ENCODE results near the gene JAKMIP3. TPM values are rescaled to one million over a fixed set of nuclear protein-coding genes. Genes with fewer than 3 reads are reported as not detected.

The JAKMIP3 gene
- total RNA-seq, 4 donors from 2014 or later: 0.32 to 1.1 (median 0.51) TPM

DNA sequence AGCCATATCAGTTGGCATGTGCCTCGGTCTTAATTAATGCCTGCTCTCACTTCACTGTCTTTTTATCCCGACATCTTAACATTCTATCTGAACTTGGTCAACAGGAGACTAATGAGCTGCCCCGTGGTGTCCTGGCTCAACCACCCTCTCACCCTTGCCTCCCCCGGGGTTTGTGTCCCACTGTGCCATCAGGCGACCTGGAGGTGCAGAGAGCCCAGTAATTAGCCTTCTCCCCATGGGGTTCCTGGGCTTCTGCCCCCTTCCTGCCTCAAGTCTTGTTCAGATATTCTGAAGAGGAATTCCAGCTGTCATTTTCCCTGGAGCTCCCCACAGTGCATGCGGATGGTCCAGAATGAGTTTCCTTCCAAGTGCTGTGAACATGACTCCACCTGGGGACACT is 10.1 kb upstream of the JAKMIP3 start:
- intact Hi-C loops (cut with DNase I; ENCODE audit: low total_unique reads): no loop called here
- DNase-seq (ENCODE audit: low spot score in 2 of 2): no peak
- no peak overlapping the region for H3K4me3 ChIP-seq (ENCODE audit: low read depth, poor library complexity, severe bottlenecking)
- no peak for TF ChIP-seq POLR2A (IDR thresholded peaks at IDR 0.05)
- TF ChIP-seq, protein P1, sequence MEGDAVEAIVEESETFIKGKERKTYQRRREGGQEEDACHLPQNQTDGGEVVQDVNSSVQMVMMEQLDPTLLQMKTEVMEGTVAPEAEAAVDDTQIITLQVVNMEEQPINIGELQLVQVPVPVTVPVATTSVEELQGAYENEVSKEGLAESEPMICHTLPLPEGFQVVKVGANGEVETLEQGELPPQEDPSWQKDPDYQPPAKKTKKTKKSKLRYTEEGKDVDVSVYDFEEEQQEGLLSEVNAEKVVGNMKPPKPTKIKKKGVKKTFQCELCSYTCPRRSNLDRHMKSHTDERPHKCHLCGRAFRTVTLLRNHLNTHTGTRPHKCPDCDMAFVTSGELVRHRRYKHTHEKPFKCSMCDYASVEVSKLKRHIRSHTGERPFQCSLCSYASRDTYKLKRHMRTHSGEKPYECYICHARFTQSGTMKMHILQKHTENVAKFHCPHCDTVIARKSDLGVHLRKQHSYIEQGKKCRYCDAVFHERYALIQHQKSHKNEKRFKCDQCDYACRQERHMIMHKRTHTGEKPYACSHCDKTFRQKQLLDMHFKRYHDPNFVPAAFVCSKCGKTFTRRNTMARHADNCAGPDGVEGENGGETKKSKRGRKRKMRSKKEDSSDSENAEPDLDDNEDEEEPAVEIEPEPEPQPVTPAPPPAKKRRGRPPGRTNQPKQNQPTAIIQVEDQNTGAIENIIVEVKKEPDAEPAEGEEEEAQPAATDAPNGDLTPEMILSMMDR (IDR thresholded peaks at IDR 0.05): no peak
- WGBS, 2 donors: 74 to 77% methylated on average over 6 of the region's 6 CpGs

DNA sequence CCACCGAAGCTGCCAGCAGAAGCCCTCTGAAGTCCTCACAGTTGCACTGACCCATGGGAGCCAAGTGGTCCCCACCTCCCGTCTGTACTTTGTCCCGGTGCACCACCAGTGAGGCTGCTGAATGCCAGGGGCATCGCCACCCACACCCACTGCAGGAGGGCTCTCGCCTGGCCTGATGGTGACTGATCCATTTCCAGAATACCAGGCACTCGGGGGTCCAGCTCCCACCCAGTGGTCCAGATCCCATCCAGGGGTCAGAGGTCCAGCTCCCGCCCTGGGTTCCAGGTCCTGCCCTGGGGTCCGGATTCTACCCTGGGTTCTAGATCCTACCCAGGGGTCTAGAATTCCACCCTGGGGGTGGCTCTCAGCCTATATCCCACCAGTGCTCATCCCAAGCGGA is 9.1 kb upstream of the JAKMIP3 start:
- H3K4me3 ChIP-seq (ENCODE audit: low read depth, poor library complexity, severe bottlenecking): no peak overlapping the region
- 87 to 94% methylated on average over 7 to 8 of the region's 9 CpGs for WGBS, 2 donors
- TF ChIP-seq POLR2A (IDR thresholded peaks at IDR 0.05): no peak
- TF ChIP-seq, protein P1 (IDR thresholded peaks at IDR 0.05): no peak
- no peak for DNase-seq (ENCODE audit: low spot score in 2 of 2)
- intact Hi-C loops (cut with DNase I; ENCODE audit: low total_unique reads): no loop called here

DNA sequence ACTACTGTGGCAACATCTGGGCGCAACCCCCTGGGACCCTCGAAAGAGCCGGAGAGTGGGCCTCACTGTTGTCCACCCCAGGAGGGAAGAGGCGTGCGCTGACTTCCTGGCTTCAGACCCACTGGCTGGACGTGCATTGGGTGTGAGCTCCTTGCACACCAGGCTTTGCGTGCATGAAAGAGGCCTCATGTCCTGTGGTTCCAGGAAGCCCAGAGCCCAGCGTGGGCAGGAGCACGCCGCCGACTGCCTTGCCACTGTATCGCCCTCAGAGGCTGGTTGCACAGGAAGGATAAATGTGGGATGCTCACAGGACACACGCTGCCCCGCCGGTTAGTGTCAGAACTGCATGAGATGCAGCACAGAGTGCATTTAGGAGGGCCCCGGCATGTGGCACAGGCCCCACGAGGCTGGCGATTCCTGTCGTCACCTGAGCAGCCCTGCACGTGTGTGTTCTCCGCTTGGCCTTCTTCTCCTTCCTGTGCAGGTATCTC is 8.5 kb upstream of the JAKMIP3 start:
- TF ChIP-seq POLR2A (IDR thresholded peaks at IDR 0.05): no peak
- TF ChIP-seq, protein P1 (IDR thresholded peaks at IDR 0.05): no peak
- intact Hi-C loops (cut with DNase I; ENCODE audit: low total_unique reads): no loop called here
- DNase-seq (ENCODE audit: low spot score in 2 of 2): no peak
- 88 to 89% methylated on average over 21 of the region's 21 CpGs for WGBS, 2 donors
- H3K4me3 ChIP-seq (ENCODE audit: low read depth, poor library complexity, severe bottlenecking): no peak overlapping the region

DNA sequence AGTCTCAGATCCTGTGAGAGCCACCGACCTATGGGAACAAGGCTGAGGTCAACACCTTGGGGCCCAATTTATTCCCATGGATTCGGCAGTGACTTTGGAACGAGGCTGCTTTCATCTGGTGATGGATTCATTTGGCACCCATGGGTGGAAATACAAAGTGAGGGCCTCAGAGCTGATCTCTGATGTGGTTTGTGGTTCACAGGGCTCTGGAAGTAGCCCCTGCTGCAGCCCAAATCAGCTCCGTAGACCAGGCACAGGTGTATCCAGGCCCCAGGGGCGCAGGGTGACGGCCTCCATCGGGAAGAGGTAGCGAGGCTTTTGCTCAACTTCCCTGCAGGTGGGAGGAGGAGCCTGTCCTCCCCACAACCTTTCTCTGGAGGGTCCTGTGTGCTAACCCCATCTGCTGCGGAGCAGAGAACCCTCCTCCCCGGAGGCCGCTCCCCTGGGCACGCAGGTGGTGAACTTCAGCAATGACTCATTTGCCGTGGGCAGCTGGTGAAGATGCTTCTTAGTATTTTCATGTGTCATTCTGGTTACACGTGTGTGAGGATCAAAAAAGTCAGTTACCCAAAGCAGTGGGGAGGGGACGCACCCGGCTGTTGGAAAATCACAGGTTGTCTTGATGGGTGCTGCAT is 7.5 kb upstream of the JAKMIP3 start:
- DNase-seq (ENCODE audit: low spot score in 2 of 2): no peak
- TF ChIP-seq POLR2A (IDR thresholded peaks at IDR 0.05): no peak
- TF ChIP-seq, protein P1 (IDR thresholded peaks at IDR 0.05): no peak
- intact Hi-C loops (cut with DNase I; ENCODE audit: low total_unique reads): no loop called here
- no peak overlapping the region for H3K4me3 ChIP-seq (ENCODE audit: low read depth, poor library complexity, severe bottlenecking)
- WGBS, 2 donors: 74 to 86% methylated on average over 13 to 15 of the region's 16 CpGs

DNA sequence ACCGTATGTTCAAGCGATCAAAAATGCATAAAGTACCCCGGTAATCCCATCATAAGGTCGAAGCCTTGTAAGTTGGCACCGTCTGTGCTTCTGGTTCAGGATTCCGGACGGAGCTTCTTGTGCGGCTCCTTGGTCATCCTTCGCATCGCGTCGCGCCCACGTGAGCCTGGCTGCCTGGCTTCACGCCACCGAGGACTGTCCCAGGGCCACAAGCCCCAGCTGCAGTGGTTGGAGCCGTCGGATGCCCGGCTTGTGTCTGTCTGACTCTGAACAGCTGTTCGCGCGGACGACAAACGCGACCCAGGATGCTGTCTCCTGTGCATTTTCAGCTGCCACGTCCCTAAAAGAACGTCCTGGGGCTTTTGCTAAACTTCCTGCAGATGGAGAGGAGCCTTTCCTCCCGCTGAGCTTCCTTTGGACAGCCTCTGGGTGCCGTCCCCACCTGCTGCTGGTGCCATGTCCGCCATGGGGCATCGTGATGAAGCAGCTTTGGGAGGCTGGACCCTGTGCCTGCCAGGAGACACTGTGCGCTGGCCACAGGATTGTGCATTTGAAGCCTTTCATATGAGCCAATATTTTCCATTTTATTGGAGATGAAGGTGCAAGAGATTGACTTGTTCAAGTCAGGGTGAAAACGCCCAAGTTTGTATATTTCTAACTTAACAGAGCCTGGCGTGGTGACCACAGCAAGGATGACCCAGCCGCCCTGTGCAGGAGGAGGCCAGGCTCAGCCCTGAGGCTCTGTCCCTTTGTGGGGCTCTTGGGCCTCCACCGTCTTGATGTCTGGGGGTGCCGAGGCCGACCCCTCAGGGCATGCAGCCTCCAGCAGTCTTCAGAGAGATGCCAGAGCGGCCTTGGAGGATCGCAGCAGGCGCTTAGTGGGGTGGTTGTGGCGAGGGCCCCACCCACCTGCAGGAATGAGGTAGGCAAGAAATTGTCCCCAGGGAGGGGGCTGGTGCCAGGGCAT is 6.7 kb upstream of the JAKMIP3 start:
- intact Hi-C loops (cut with DNase I; ENCODE audit: low total_unique reads): no loop called here
- no peak overlapping the region for H3K4me3 ChIP-seq (ENCODE audit: low read depth, poor library complexity, severe bottlenecking)
- TF ChIP-seq, protein P1 (IDR thresholded peaks at IDR 0.05): no peak
- no peak for TF ChIP-seq POLR2A (IDR thresholded peaks at IDR 0.05)
- WGBS, 2 donors: 87 to 92% methylated on average over 27 to 42 of the region's 42 CpGs
- peak in 1 of 2 donors; percentile 50 for DNase-seq (ENCODE audit: low spot score in 2 of 2)
